PFSK-1 (cell line): ENCODE data around the gene KLHL22.

Experiments used
- FOXP2 ChIP-seq: optimal IDR thresholded peaks from 2 replicates; pipeline ENCODE3; 2011; ENCODE audit warnings: borderline replicate concordance, control low read depth, inconsistent platforms; ENCODE audit not compliant: insufficient read depth; ENCODE audit errors: extremely low read length, extremely low read depth
- POLR2AphosphoS5 ChIP-seq: IDR thresholded peaks from 2 replicates; pipeline ENCODE4 v1.6.1; 2012; ENCODE audit warnings: low read depth, mild to moderate bottlenecking, control low read depth, low read length, moderate library complexity
- REST ChIP-seq, 2 experiments: IDR thresholded peaks; 2 replicates each; pipeline versions ENCODE4 v1.6.1 to v1.8.0; 2011 to 2012; ENCODE audit warnings: low read depth in 2 of 2, low read length in 2 of 2, control low read depth in 1 of 2, inconsistent platforms in 1 of 2, mild to moderate bottlenecking in 1 of 2, moderate library complexity in 1 of 2; ENCODE audit not compliant: insufficient read depth in 1 of 2
- SIN3A ChIP-seq: IDR thresholded peaks from 2 replicates; pipeline ENCODE4 v1.6.1; 2012; ENCODE audit warnings: mild to moderate bottlenecking, low read length, moderate library complexity, borderline replicate concordance; ENCODE audit not compliant: insufficient read depth
- TAF1 ChIP-seq: IDR thresholded peaks from 2 replicates; pipeline ENCODE4 v1.6.1; 2012; ENCODE audit warnings: low read length, control low read depth, borderline replicate concordance; ENCODE audit not compliant: insufficient read depth

The KLHL22 gene

DNA sequence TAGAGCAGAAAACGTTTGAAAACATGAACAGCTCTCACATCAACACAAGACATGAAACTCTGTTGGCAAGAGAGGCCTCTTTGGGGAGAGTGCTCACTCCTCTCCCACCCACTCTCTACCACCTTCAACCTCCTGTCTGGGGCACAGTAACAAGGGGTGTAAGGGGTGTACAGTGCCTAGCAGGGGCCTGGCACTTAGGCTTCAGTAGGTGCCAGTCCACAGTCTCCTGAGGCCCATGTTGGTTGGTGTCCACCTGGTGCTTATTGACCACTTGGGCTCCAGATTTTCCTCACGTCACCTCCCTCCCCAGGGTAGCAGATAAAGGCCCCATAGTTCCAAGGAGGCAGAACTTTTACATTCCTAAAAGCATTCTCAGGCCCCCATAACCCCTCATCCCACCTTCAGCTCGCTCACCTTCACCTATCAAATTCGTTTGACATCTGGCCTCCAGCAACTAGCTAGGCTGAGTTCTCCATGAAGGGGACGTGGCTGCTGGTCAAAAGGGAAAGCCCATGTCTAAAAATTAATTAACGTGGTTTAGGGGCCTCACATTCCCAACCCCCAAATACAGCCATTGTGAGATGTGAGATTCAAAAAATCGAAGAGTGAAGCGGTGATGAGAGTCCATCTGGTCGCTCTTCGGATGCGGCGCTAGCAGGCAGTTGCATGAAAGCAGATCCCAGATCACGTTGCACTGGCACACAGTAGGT, 11.1 kb upstream of the KLHL22 start:
- TF ChIP-seq REST (IDR thresholded peaks at IDR 0.05; ENCODE audit: insufficient read depth in 1 of 2, low read depth in 2 of 2, low read length in 2 of 2), result no peak
- no peak for TF ChIP-seq FOXP2
- TF ChIP-seq POLR2AphosphoS5, result no peak
- TF ChIP-seq TAF1, result no peak
- TF ChIP-seq SIN3A, result no peak

DNA sequence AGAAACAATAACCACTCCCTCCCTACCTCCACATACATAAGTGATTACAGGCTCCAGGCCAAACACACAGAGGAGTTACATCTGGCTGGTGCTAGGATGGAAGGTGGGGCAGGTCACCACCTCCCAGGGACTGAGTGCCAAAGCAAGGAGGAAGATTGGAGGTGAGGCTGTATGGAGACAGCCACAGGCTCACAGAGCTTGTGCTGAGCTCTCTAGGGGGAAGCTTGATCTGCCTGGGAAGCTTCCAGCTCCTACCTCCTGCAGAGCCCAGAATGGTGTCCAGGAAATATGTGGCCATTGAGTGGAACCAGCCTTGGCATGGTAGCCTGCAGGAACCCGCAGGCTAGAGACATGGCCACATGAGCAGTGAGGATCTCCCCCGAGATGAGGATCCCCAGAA, 8.2 kb upstream of the KLHL22 start:
- TF ChIP-seq POLR2AphosphoS5 (no peak), REST (IDR thresholded peaks at IDR 0.05; ENCODE audit: insufficient read depth in 1 of 2, low read depth in 2 of 2, low read length in 2 of 2) (no peak), TAF1 (no peak), FOXP2 (no peak), SIN3A (no peak)

DNA sequence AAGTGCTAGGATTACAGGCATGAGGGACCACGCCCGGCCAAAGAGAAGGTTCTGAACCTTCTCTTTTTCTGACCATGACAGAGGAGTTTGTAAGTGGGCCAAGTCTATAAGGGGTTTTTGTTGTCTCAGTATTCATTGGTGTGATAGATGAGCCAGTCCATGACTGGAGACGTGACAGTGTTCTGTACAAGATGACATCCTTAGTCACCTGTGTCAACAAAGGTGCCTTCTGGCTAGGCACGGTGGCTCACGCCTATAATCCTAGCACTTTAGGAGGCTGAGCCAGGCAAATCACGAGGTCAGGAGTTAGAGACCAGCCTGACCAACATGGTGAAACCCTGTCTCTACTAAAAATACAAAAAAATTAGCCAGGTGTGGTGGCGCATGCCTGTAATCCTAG, 4.2 kb upstream of the KLHL22 start:
- TF ChIP-seq SIN3A (no peak), TAF1 (no peak), POLR2AphosphoS5 (no peak), FOXP2 (no peak), REST (IDR thresholded peaks at IDR 0.05; ENCODE audit: insufficient read depth in 1 of 2, low read depth in 2 of 2, low read length in 2 of 2) (no peak)

GRCh38 chr22:20498913-20499312, 3.3 kb upstream of the KLHL22 start:
- no peak for TF ChIP-seq POLR2AphosphoS5
- no peak for TF ChIP-seq TAF1
- no peak for TF ChIP-seq SIN3A
- no peak for TF ChIP-seq FOXP2
- no peak for TF ChIP-seq REST (IDR thresholded peaks at IDR 0.05; ENCODE audit: insufficient read depth in 1 of 2, low read depth in 2 of 2, low read length in 2 of 2)

- no peak for TF ChIP-seq TAF1
- no peak for TF ChIP-seq SIN3A
Observed at GRCh38 chr22:20497426-20497825, 1.8 kb upstream of the KLHL22 start.
